ENCODE results near the gene POLR2E. TPM values are rescaled to one million over a fixed set of nuclear protein-coding genes. Genes with fewer than 3 reads are reported as not detected.
A peak's percentile ranks its signal among the peaks of the same experiment; 100 is the strongest.

The POLR2E gene
- total RNA-seq, 1 experiment from 2014 or later, result 117 TPM

DNA sequence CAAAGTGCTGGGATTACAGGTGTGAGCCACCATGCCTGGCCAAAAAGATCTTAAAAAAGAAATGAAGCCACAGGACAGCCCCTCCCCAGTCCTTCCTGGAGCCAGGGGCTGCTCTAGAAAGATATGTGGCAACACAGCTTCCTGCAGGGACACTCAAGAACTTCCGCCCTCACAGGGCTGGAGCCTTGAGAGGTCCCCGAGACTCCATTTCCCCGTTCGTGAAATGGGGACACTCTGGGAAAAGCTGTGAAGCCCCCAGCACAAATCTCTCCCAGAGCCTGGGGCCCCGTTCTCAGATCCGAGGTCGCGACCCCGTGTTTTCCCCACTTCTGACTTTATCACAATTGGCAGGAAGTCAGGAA is 6.1 kb upstream of the POLR2E start:
- Histone ChIP-seq H3K27me3 (ENCODE audit: low read length) (no peaks in the 10 kb centered on the region), H3K9me2 (replicated peaks; ENCODE audit: insufficient read depth, low read length) (no peaks in the 10 kb centered on the region), H2AFZ (ENCODE audit: low read length) (no peak overlapping the region), H3K4me2 (ENCODE audit: low read depth, low read length, poor library complexity, severe bottlenecking) (no peak overlapping the region), H3K4me1 (ENCODE audit: low read length) (peaks cover 25% of the 10 kb centered on the region), H3K36me3 (ENCODE audit: insufficient read depth, low read length) (no peaks in the 10 kb centered on the region), H3K4me3 (ENCODE audit: low read length) (no peak overlapping the region), H3K27ac (ENCODE audit: low read length) (no peak overlapping the region), H3K79me2 (ENCODE audit: low read length) (peaks cover 14% of the 10 kb centered on the region), H3K9me3 (ENCODE audit: low read length) (no peaks in the 10 kb centered on the region), H4K20me1 (ENCODE audit: insufficient read depth, low read depth, low read length) (peaks cover 5% of the 10 kb centered on the region; the same call in 1 of the 2 replicates), H3K9ac (ENCODE audit: low read length) (no peak overlapping the region)
- no peak for DNase-seq

DNA sequence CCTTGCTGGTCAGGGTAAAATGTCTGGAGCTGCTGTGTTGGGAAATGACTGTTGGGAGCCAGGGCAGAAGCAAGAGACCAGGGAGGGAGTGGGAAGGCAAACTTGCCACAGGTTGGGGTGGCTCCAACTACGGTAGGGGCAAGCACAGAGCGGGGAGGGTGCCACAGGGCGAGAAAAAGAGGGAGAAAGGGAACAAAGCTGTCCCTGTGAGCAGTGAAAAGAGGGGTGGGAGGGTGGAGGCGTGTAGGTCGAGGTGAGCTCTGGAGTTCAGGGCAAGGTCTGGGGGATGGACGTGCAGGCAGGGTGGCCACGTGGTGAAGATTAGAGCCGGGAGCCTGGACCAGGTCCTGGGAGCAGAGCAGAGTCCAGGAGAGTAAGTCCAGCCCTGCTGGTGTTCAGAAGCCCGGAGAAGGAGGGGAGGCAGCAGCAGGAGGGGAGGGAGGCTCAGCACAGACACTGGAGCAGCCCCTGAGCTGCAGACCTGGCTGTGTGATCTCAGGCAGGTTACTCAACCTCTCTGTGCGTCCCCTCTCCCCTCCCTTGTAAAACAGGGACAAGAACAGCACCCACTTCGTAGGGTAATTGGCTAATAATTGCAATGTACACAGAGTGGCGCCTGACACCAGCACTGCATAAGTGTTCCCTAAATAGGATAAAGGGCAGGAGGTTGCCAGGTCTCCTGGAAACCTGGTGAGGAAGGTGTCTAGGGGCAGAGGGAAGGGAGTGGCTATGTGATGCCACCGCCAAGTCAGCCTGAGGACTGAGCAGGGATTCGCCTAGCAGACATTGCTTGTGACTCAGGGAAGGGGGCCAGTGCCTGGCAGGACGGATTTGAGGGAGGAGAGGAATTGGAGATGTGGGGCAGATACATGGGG is 3.2 kb upstream of the POLR2E start:
- no peak for DNase-seq
- Histone ChIP-seq H3K4me2 (ENCODE audit: low read depth, low read length, poor library complexity, severe bottlenecking) (no peak overlapping the region), H3K36me3 (ENCODE audit: insufficient read depth, low read length) (no peaks in the 10 kb centered on the region; the same call in 1 of the 2 replicates), H3K4me1 (ENCODE audit: low read length) (peaks cover 27% of the 10 kb centered on the region), H3K9me3 (ENCODE audit: low read length) (no peaks in the 10 kb centered on the region), H2AFZ (ENCODE audit: low read length) (no peak overlapping the region), H3K9me2 (replicated peaks; ENCODE audit: insufficient read depth, low read length) (no peaks in the 10 kb centered on the region), H3K27ac (ENCODE audit: low read length) (no peak overlapping the region), H3K79me2 (ENCODE audit: low read length) (peaks cover 18% of the 10 kb centered on the region), H3K27me3 (ENCODE audit: low read length) (no peaks in the 10 kb centered on the region), H3K9ac (ENCODE audit: low read length) (no peak overlapping the region), H3K4me3 (ENCODE audit: low read length) (no peak overlapping the region), H4K20me1 (ENCODE audit: insufficient read depth, low read depth, low read length) (peaks cover 17% of the 10 kb centered on the region)

DNA sequence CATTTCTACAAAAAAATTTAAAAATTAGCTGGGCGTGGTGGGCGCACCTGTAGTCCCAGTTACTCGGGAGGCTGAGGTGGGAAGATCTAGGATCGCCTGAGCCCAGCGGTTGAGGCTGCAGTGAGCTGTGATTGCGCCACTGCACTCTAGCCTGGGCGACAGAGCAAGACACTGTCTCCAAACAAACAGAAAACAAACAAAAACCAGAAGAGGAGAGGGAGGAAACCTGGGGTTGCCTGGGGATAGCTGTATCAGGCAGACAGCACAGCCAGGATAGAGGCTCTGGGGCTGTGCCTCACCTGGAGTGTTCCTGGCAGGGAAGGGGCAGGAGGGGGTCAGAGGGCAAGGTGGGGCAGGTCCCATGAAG is 2.6 kb upstream of the POLR2E start:
- Histone ChIP-seq H3K4me1 (ENCODE audit: low read length) (peaks cover 21% of the 10 kb centered on the region), H3K27ac (ENCODE audit: low read length) (no peak overlapping the region), H3K9ac (ENCODE audit: low read length) (no peak overlapping the region)

DNA sequence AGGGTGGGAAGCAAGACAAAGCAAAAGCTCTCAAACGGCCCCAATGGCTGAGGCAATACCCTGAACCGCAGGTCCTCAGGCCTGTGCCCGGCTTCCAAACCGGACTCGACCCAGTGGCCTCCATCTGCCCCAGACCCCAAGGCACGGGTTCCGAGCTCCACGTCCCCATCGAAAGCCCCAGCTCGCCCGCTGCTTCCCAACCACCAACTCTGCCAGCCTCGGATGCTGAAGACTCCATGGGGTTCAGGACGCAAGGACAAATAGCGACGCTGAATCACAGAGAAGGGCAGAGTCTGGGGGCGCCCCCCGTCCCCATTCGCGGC is 559 bp downstream of the POLR2E start:
- Histone ChIP-seq H3K4me3 (ENCODE audit: low read length) (peak overlapping the region; percentile 100), H3K4me2 (ENCODE audit: low read depth, low read length, poor library complexity, severe bottlenecking) (peak overlapping the region; percentile 92), H2AFZ (ENCODE audit: low read length) (no peak overlapping the region), H3K9me3 (ENCODE audit: low read length) (no peaks in the 10 kb centered on the region), H3K36me3 (ENCODE audit: insufficient read depth, low read length) (peaks cover 3% of the 10 kb centered on the region; the same call in 1 of the 2 replicates), H3K27me3 (ENCODE audit: low read length) (no peaks in the 10 kb centered on the region), H3K79me2 (ENCODE audit: low read length) (peaks cover 24% of the 10 kb centered on the region), H3K4me1 (ENCODE audit: low read length) (peaks cover 20% of the 10 kb centered on the region), H3K27ac (ENCODE audit: low read length) (peak overlapping the region; percentile 42; the same call in 1 of the 2 replicates), H3K9ac (ENCODE audit: low read length) (peak overlapping the region; percentile 99), H3K9me2 (replicated peaks; ENCODE audit: insufficient read depth, low read length) (no peaks in the 10 kb centered on the region), H4K20me1 (ENCODE audit: insufficient read depth, low read depth, low read length) (peaks cover 24% of the 10 kb centered on the region)
- DNase-seq, result no peak

More for the DNA sequence above, 2.6 kb upstream of the POLR2E start:
- no peaks in the 10 kb centered on the region for H3K27me3 ChIP-seq (ENCODE audit: low read length)
- H3K36me3 ChIP-seq (ENCODE audit: insufficient read depth, low read length), result no peaks in the 10 kb centered on the region; the same call in 1 of the 2 replicates
- no peaks in the 10 kb centered on the region for H3K9me3 ChIP-seq (ENCODE audit: low read length)
- DNase-seq, result no peak
- no peaks in the 10 kb centered on the region for H3K9me2 ChIP-seq (replicated peaks; ENCODE audit: insufficient read depth, low read length)
- H3K4me3 ChIP-seq (ENCODE audit: low read length), result no peak overlapping the region
- H3K79me2 ChIP-seq (ENCODE audit: low read length), result peaks cover 24% of the 10 kb centered on the region
- no peak overlapping the region for H3K4me2 ChIP-seq (ENCODE audit: low read depth, low read length, poor library complexity, severe bottlenecking)
- H2AFZ ChIP-seq (ENCODE audit: low read length), result no peak overlapping the region
- peaks cover 22% of the 10 kb centered on the region for H4K20me1 ChIP-seq (ENCODE audit: insufficient read depth, low read depth, low read length)

DNA sequence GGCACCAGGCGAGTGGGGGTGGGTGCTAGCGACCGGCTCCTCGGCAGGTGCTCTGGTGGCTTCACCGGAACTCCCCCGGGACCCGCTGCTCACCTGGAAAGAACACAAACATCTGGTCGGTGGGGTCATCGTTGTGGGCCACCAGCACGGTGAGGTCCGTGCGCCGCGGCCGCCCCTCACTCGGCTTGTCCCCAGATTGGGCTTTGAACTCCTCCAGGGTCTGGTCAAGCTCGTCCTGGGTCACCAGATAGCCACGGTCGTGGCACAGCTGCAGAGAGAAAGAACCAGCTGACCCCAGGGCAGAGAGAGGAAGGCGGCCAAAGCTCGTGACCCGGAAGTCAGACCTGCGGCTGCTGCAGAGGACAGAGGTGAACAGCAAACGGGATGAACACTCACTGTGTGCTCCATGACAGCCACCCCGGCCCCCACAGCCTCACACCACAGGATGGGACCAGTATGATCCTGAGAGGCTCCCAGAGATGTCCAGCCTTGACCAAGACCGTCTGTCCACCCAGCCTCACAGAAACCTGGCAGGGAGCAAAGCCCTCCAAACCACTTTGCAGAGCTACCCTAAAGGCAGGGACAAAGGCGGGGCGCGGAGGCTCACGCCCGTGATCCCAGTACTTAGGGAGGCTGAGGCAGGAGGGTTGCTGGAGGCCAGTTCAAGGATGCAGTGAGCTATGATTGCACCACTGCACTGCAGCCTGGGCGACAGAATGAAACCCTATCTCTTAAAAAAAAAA is 1.2 kb downstream of the POLR2E start:
- H3K27ac ChIP-seq (ENCODE audit: low read length), result peak overlapping the region; percentile 13; the same call in 1 of the 2 replicates
- no peaks in the 10 kb centered on the region for H3K9me3 ChIP-seq (ENCODE audit: low read length)
- peak overlapping the region; percentile 100 for H3K4me3 ChIP-seq (ENCODE audit: low read length)
- H3K9ac ChIP-seq (ENCODE audit: low read length), result peak overlapping the region; percentile 99
- peaks cover 5% of the 10 kb centered on the region; the same call in 1 of the 2 replicates for H3K36me3 ChIP-seq (ENCODE audit: insufficient read depth, low read length)
- no peaks in the 10 kb centered on the region for H3K27me3 ChIP-seq (ENCODE audit: low read length)
- peak overlapping the region; percentile 92 for H3K4me2 ChIP-seq (ENCODE audit: low read depth, low read length, poor library complexity, severe bottlenecking)
- H3K79me2 ChIP-seq (ENCODE audit: low read length), result peaks cover 24% of the 10 kb centered on the region
- H3K4me1 ChIP-seq (ENCODE audit: low read length), result peaks cover 27% of the 10 kb centered on the region
- H4K20me1 ChIP-seq (ENCODE audit: insufficient read depth, low read depth, low read length), result peaks cover 26% of the 10 kb centered on the region
- no peaks in the 10 kb centered on the region for H3K9me2 ChIP-seq (replicated peaks; ENCODE audit: insufficient read depth, low read length)
- H2AFZ ChIP-seq (ENCODE audit: low read length), result no peak overlapping the region
- DNase-seq, result no peak

DNA sequence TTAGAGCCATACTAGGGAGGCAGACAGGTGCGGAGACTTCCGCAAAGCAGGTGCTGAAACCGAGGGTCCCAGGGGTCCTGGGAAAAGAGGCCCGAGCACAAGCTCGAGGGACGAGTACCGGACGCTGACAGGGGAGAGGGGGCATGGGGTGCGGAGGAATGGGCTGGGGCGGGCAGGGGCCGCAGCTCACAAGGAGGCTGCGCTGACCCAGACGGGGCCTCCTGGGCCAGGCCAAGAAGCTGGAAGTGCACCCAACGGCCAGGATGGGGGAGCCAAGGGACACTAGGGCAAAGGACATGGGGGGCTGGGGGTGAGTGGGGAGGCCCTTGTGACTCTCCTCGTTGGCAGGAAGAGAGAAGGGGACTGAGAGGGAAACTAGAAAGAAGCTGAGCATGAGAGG is 1.8 kb downstream of the POLR2E start:
- H4K20me1 ChIP-seq (ENCODE audit: insufficient read depth, low read depth, low read length), result peaks cover 26% of the 10 kb centered on the region
- peak overlapping the region; percentile 99 for H3K9ac ChIP-seq (ENCODE audit: low read length)
- peaks cover 33% of the 10 kb centered on the region for H3K4me1 ChIP-seq (ENCODE audit: low read length)
- peak overlapping the region; percentile 100; the same call in 1 of the 2 replicates for H3K4me3 ChIP-seq (ENCODE audit: low read length)
- H3K9me3 ChIP-seq (ENCODE audit: low read length), result no peaks in the 10 kb centered on the region
- no peaks in the 10 kb centered on the region for H3K27me3 ChIP-seq (ENCODE audit: low read length)
- H2AFZ ChIP-seq (ENCODE audit: low read length), result no peak overlapping the region
- H3K36me3 ChIP-seq (ENCODE audit: insufficient read depth, low read length), result peaks cover 5% of the 10 kb centered on the region; the same call in 1 of the 2 replicates
- DNase-seq, result no peak
- H3K9me2 ChIP-seq (replicated peaks; ENCODE audit: insufficient read depth, low read length), result no peaks in the 10 kb centered on the region
- peaks cover 24% of the 10 kb centered on the region for H3K79me2 ChIP-seq (ENCODE audit: low read length)
- H3K4me2 ChIP-seq (ENCODE audit: low read depth, low read length, poor library complexity, severe bottlenecking), result peak overlapping the region; percentile 92
- no peak overlapping the region for H3K27ac ChIP-seq (ENCODE audit: low read length)

DNA sequence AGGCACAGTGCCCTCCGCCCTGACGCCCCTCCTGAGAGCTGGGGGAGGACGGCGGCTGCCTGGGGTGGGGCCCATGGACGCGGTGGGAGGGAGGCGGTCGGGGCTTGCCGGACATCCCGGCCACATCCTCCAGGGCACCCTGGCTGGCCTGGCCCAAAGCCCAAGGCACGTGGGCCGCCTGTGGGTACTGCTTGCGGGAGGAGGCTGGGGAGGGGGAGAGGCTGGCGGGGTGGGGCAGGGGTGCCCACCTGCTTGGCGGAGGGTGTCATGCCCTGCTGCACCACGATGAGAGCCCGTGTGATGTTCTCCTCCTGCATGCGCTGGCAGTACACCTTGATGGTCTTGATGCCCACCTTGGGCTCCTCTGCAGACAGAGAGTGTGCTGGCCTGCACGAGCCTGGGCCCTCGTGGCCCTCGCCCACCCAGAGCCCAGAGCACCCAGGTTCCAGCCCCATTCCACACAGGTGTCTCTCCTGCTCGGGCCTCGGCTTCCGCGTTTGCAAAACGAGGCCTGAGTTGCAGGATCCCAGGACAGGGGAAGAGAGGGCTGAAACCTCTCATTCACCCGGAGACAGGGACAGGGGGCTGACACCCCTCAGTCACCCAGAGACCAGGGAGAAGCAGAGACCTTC is 3.5 kb downstream of the POLR2E start:
- Histone ChIP-seq H3K27me3 (ENCODE audit: low read length) (no peaks in the 10 kb centered on the region), H3K4me2 (ENCODE audit: low read depth, low read length, poor library complexity, severe bottlenecking) (no peak overlapping the region), H4K20me1 (ENCODE audit: insufficient read depth, low read depth, low read length) (peaks cover 26% of the 10 kb centered on the region), H3K4me3 (ENCODE audit: low read length) (no peak overlapping the region), H3K36me3 (ENCODE audit: insufficient read depth, low read length) (peaks cover 8% of the 10 kb centered on the region; the same call in 1 of the 2 replicates), H3K9me3 (ENCODE audit: low read length) (no peaks in the 10 kb centered on the region), H3K79me2 (ENCODE audit: low read length) (peaks cover 24% of the 10 kb centered on the region), H3K4me1 (ENCODE audit: low read length) (peaks cover 44% of the 10 kb centered on the region), H2AFZ (ENCODE audit: low read length) (no peak overlapping the region), H3K9me2 (replicated peaks; ENCODE audit: insufficient read depth, low read length) (no peaks in the 10 kb centered on the region), H3K9ac (ENCODE audit: low read length) (no peak overlapping the region), H3K27ac (ENCODE audit: low read length) (no peak overlapping the region)
- no peak for DNase-seq
